K562 (cell line): ENCODE measurements around the gene TSPYL6. TPM values are rescaled to one million over a fixed set of nuclear protein-coding genes. Genes with fewer than 3 reads are reported as not detected.

Experiments
- ATAC-seq: fragments of 200-7000 bp; cut with Tn5 transposase; 3 replicates; pipeline ENCODE4 v1.9.1; 2020; ENCODE audit warnings: moderate library complexity
- BruUV-seq: library from RNA; stranded (reverse); fragments of 400-500 nt; replicated peaks from 2 replicates; lab custom pipeline; 2021; lab: Mats Ljungman, UMichigan
- CTCF ChIA-PET: fragments of 300-600 bp; formaldehyde crosslinking; extraction: SDS; loops from one replicate; lab custom pipeline; 2021; ENCODE audit warnings: low intra/inter-chr PET ratio; lab: Yijun Ruan, JAX
- POLR2A ChIA-PET: fragments of 300-600, 350-650 bp; sonication (Branson Sonifier 250); formaldehyde crosslinking; extraction: SDS; loops from one replicate; lab custom pipeline; 2021; ENCODE audit warnings: antibody characterized with exemption, inconsistent platforms; lab: Yijun Ruan, JAX
- DNase-seq, 4 experiments: peaks; one replicate each; pipeline versions ENCODE4 v3.0.0 to v3.0.0-alpha.2; 2011 to 2018; ENCODE audit warnings: low spot score in 3 of 4, mixed read lengths in 3 of 4; ENCODE audit errors: extremely low read depth in 1 of 4
- FAIRE-seq: peaks from 2 replicates; lab custom pipeline; 2011; peaks lifted over from hg19 to GRCh38; lab: Jason Lieb, UNC
- H2AFZ ChIP-seq: 2 replicates; pipeline ENCODE4 v1.6.0; 2011; ENCODE audit warnings: low read depth, low read length, control low read depth, inconsistent platforms
- H3K27ac ChIP-seq: fragments of 200-600 bp; 3 replicates; pipeline ENCODE4 v1.8.0; 2011; ENCODE audit warnings: low read depth, mild to moderate bottlenecking, control low read depth, inconsistent platforms, low read length, moderate library complexity, mixed read lengths; ENCODE audit errors: extremely low read depth
- H3K27me3 ChIP-seq, 2 experiments: fragments of 300-600 bp in 1 of 2; 2 replicates in 1 of 2; 3 replicates in 1 of 2; pipeline versions ENCODE4 v1.6.0 to v1.8.0; 2011; ENCODE audit warnings: inconsistent platforms in 2 of 2, low read length in 2 of 2, mild to moderate bottlenecking in 1 of 2, mixed read lengths in 1 of 2, moderate library complexity in 1 of 2; ENCODE audit not compliant: control insufficient read depth in 2 of 2, insufficient read depth in 2 of 2
- H3K36me3 ChIP-seq: fragments of 300-600 bp; 3 replicates; pipeline ENCODE4 v1.8.0; 2011; ENCODE audit warnings: mild to moderate bottlenecking, low read length, inconsistent platforms; ENCODE audit not compliant: control insufficient read depth, insufficient read depth
- H3K4me1 ChIP-seq, 2 experiments: fragments of 200-600 bp in 1 of 2; replicated peaks in 1 of 2; 2 replicates in 1 of 2; 3 replicates in 1 of 2; pipeline versions ENCODE4 v1.5.1 to v1.8.0; 2011; ENCODE audit warnings: inconsistent platforms in 2 of 2, low read length in 2 of 2, mild to moderate bottlenecking in 1 of 2, mixed read lengths in 1 of 2, moderate library complexity in 1 of 2; ENCODE audit not compliant: control insufficient read depth in 2 of 2, insufficient read depth in 2 of 2
- H3K4me2 ChIP-seq: 2 replicates; pipeline ENCODE4 v1.6.1; 2011; ENCODE audit warnings: low read length, control low read depth, inconsistent platforms, mixed read lengths; ENCODE audit not compliant: insufficient read depth
- H3K4me3 ChIP-seq: fragments of 200-600 bp; sonication (generic), shearing (Covaris generic); 2 replicates; pipeline ENCODE4 v1.5.1; 2016; ENCODE audit warnings: control low read depth, inconsistent platforms
- H3K79me2 ChIP-seq: fragments of 200-600 bp; 3 replicates; pipeline ENCODE4 v1.8.0; 2011; ENCODE audit warnings: low read length, inconsistent platforms; ENCODE audit not compliant: control insufficient read depth, insufficient read depth
- H3K9ac ChIP-seq, 2 experiments: 2 replicates each; pipeline versions ENCODE4 v1.6.0 to v1.6.1; 2011; ENCODE audit warnings: low read depth in 2 of 2, low read length in 2 of 2, control low read depth in 1 of 2, inconsistent platforms in 1 of 2, mild to moderate bottlenecking in 1 of 2, mixed read lengths in 1 of 2; ENCODE audit not compliant: insufficient read depth in 1 of 2
- H3K9me1 ChIP-seq: one replicate; pipeline ENCODE4 v1.6.0; 2011; ENCODE audit warnings: inconsistent platforms, mild to moderate bottlenecking, low read length, moderate library complexity; ENCODE audit not compliant: control insufficient read depth, insufficient read depth
- H3K9me3 ChIP-seq: replicated peaks from 2 replicates; pipeline ENCODE4 v1.5.1; 2011; ENCODE audit warnings: low read depth, low read length, inconsistent platforms; ENCODE audit not compliant: control insufficient read depth, insufficient read depth
- H4K20me1 ChIP-seq: replicated peaks from 2 replicates; pipeline ENCODE4 v1.6.1; 2011; ENCODE audit warnings: low read length, inconsistent platforms, mixed read lengths; ENCODE audit not compliant: control insufficient read depth, insufficient read depth
- ARID1B ChIP-seq: fragments of 450-650 bp; IDR thresholded peaks from 2 replicates; pipeline ENCODE4 v1.6.1; 2016; ENCODE audit warnings: antibody characterized with exemption, mild to moderate bottlenecking, inconsistent platforms
- RHOXF2B ChIP-seq: fragments of 250-450 bp; sonication (Bioruptor Pico); conservative IDR thresholded peaks from 2 replicates; pipeline ENCODE4 v1.5.1; 2021
- ZNF318 ChIP-seq, 2 experiments: fragments of 450-650 bp; IDR thresholded peaks; 2 replicates each; pipeline ENCODE4 v1.6.1; 2016; ENCODE audit warnings: mild to moderate bottlenecking in 2 of 2, borderline replicate concordance in 1 of 2, low read depth in 1 of 2, moderate library complexity in 1 of 2
- WGBS: fragments of 100-300 bp; shearing (Covaris generic); methylation state at CpG from one replicate; pipeline ENCODE4 v1.1.6; 2016; ENCODE audit warnings: low coverage, mixed read lengths; ENCODE audit not compliant: insufficient coverage; ENCODE audit errors: missing lambda C conversion rate; 5-methylcytosine and 5-hydroxymethylcytosine counted together
- in situ Hi-C: fragments of 300-500 bp; cut with MboI; formaldehyde crosslinking; loops from 4 replicates; pipeline ENCODE4 v1.15.0; 2018; ENCODE audit warnings: inconsistent platforms, mixed read lengths
- intact Hi-C: fragments of 100-400 bp; cut with micrococcal nuclease; formaldehyde crosslinking; loops from 2 replicates; pipeline ENCODE4 v1.14.2; 2022
- polyA plus RNA-seq, 8 experiments: library from polyadenylated mRNA; depleted of rRNA in 4 of 8; stranded (reverse) in 5 of 8; unstranded in 3 of 8; fragments of >200 nt; fragmentation: Nextera tagmentation in 2 of 8; fragmentation: Illumina TruSeq in 1 of 8; extraction: Ambion mirVana in 2 of 8; extraction: Trizol in 1 of 8; gene quantifications; 2 replicates each; pipeline versions ENCODE4 v1.2.1 to v1.2.3, GENCODE V29; 2011 to 2014; ENCODE audit warnings: inconsistent platforms in 1 of 8, missing spikeins in 1 of 8
- total RNA-seq, 7 experiments: library from RNA; depleted of rRNA in 6 of 7; stranded (reverse); fragments of >200 nt in 6 of 7; fragmentation: Illumina TruSeq in 2 of 7; extraction: Trizol in 2 of 7; gene quantifications; 2 replicates each; pipeline versions ENCODE4 v1.2.1 to v1.2.3, GENCODE V29; 2011 to 2021; ENCODE audit warnings: low replicate concordance in 1 of 7
- TF ChIP-seq, protein P1 (sequence below): fragments of 450-650 bp; IDR thresholded peaks from 2 replicates; pipeline ENCODE4 v1.6.1; 2018; ENCODE audit warnings: mild to moderate bottlenecking, low read depth; ENCODE audit not compliant: partially characterized antibody

Gene TSPYL6
- total and polyA plus RNA-seq, 9 of the 15 experiments (the other 6 are each of a cell fraction or from before 2014, with no cell fraction given), result 1.5 to 10.1 (median 7.6) TPM

DNA sequence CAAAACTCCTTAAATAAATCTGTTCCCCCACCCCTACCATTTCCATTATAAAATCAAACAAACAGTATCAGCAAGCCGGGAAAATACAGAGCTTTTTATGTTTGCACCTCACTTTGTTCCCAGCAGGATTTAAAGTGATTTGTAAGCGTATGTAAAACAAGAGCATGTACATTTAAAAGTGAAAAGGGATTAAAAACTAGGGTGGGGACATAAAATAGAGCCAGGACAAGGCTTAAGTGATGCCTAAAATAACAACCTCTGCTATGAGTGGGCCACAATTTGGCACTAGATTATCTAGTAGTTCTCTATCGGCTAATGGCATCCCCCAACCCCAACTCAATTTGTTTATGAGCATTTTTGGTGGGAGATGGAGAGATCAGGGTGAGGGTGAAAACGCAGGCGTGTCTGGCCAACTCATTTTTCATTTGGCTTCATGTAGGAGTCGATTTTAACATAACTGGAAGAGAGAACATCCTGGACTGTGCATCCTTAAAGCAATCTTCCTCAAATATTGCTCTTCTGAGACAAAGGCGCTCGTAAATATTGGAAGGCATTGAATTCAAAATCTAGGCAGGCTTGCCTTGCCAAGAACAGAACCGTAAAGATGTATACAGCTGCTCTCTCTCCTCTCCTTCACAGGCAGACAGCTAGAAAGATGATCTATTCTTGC is 34.5 kb upstream of the TSPYL6 start (continued):
- TF ChIP-seq ARID1B, result no peak

DNA sequence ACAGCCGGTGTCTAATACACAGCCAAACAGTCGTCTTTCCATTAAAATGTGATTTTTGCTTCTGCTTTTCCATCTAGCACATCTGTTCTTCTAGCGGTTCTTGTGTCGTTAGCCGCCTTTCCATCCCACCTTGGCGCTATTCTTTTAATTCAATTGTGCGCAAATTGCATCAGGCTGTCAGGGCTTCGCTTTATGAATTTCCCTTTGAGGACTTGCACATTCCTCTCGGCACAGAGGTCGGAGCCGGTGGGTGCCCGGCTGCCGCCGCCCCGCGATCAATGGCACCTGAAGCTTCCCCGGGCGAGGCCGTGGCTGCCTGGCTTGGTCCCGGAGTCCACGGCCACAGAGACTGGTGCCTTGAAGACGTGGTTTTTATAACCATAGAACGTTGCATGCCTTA is 33.9 kb upstream of the TSPYL6 start:
- FAIRE-seq (no peak), DNase-seq (no peak), ATAC-seq (no peak)
- H3K9me3 ChIP-seq, result no peaks in the 10 kb centered on the region
- no peak overlapping the region for H3K4me2 ChIP-seq
- no peak overlapping the region for H2AFZ ChIP-seq
- ChIA-PET POLR2A (no interaction called here), CTCF (no interaction called here)
- H3K9me1 ChIP-seq, result no peaks in the 10 kb centered on the region
- H3K9ac ChIP-seq, result 0 out of 4 replicates have a peak overlapping the region, but pooled peaks of 1 of the 2 experiments have one; percentile 23
- no peak overlapping the region for H3K27ac ChIP-seq
- no peaks in the 10 kb centered on the region for H3K79me2 ChIP-seq
- in situ Hi-C loops, result no loop called here
- H3K36me3 ChIP-seq, result no peaks in the 10 kb centered on the region
- TF ChIP-seq RHOXF2B (CRISPR knock-in tag) (no peak), ZNF318 (IDR thresholded peaks at IDR 0.05; ENCODE audit: borderline replicate concordance in 1 of 2, low read depth in 1 of 2) (no peak)
- TF ChIP-seq, protein P1, sequence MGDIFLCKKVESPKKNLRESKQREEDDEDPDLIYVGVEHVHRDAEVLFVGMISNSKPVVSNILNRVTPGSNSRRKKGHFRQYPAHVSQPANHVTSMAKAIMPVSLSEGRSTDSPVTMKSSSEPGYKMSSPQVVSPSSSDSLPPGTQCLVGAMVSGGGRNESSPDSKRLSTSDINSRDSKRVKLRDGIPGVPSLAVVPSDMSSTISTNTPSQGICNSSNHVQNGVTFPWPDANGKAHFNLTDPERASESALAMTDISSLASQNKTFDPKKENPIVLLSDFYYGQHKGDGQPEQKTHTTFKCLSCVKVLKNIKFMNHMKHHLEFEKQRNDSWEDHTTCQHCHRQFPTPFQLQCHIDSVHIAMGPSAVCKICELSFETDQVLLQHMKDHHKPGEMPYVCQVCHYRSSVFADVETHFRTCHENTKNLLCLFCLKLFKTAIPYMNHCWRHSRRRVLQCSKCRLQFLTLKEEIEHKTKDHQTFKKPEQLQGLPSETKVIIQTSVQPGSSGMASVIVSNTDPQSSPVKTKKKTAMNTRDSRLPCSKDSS, result no peak
- BruUV-seq, result no TSS peak
- no peaks in the 10 kb centered on the region for H4K20me1 ChIP-seq
- WGBS, result 5% methylated on average over 23 of the region's 23 CpGs
- H3K4me3 ChIP-seq, result no peak overlapping the region
- peaks cover 0 to 3% of the 10 kb centered on the region in 2 experiments; a peak in 2 of 5 replicates for H3K4me1 ChIP-seq
- intact Hi-C loops, result no loop called here
- H3K27me3 ChIP-seq, result peaks cover 24 to 25% of the 10 kb centered on the region in 2 experiments
